Mammary epithelial cell (primary cell): Measurements from ENCODE around the gene PDHX.

ENCODE experiments used
- EZH2 ChIP-seq: IDR thresholded peaks from 2 replicates; pipeline ENCODE4 v1.6.1; 2012; ENCODE audit warnings: low read length, inconsistent platforms, borderline replicate concordance
- TF ChIP-seq, protein P1 (sequence below), 2 donors: IDR thresholded peaks in 1 of 2; conservative IDR thresholded peaks in 1 of 2; 2 replicates each; pipeline ENCODE4 v1.5.1; 2011 to 2012; ENCODE audit warnings: inconsistent platforms in 2 of 2, low read length in 2 of 2, mild to moderate bottlenecking in 2 of 2, control low read depth in 1 of 2, low read depth in 1 of 2; ENCODE audit not compliant: insufficient read depth in 1 of 2; ENCODE audit errors: extremely low read depth in 1 of 2

DNA sequence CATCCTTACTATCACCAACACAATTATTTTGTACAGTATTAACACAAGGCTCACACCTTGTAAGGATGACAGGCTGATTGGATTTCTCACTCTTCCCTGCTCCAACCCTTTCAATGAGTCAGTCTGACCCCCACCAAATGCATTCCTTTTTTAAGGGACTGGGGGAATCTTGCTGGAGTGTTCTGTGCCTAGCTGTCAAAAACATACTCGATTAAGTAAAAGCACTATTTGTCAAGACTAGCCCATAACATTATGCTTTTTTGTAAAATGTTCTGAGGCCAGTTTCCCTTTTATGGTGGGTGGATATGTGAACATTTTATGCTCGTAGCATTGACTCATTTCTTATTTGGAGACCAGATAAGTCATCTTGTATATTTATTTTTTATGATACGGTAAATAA lies 87.2 kb downstream of the PDHX start:
- TF ChIP-seq EZH2: no peak
- TF ChIP-seq, protein P1, sequence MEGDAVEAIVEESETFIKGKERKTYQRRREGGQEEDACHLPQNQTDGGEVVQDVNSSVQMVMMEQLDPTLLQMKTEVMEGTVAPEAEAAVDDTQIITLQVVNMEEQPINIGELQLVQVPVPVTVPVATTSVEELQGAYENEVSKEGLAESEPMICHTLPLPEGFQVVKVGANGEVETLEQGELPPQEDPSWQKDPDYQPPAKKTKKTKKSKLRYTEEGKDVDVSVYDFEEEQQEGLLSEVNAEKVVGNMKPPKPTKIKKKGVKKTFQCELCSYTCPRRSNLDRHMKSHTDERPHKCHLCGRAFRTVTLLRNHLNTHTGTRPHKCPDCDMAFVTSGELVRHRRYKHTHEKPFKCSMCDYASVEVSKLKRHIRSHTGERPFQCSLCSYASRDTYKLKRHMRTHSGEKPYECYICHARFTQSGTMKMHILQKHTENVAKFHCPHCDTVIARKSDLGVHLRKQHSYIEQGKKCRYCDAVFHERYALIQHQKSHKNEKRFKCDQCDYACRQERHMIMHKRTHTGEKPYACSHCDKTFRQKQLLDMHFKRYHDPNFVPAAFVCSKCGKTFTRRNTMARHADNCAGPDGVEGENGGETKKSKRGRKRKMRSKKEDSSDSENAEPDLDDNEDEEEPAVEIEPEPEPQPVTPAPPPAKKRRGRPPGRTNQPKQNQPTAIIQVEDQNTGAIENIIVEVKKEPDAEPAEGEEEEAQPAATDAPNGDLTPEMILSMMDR (conservative IDR thresholded peaks at IDR 0.05 in 1 of 2, IDR thresholded peaks at IDR 0.05 in 1 of 2; ENCODE audit: extremely low read depth in 1 of 2, insufficient read depth in 1 of 2, low read depth in 1 of 2, low read length in 2 of 2): no peak
